Upper lobe of left lung (tissue), 4 donors: ENCODE measurements around the gene ATP6AP2.
A peak's percentile ranks its signal among the peaks of the same experiment; 100 is the strongest.

Source experiments
- EP300 ChIP-seq, 4 donors: sonication (generic); formaldehyde crosslinking; IDR thresholded peaks; one replicate each; pipeline ENCODE4 v1.5.1; 2017; ENCODE audit warnings: antibody characterized with exemption in 4 of 4, control low read depth in 2 of 4
- POLR2A ChIP-seq, 4 donors: fragments of 450-650 bp; IDR thresholded peaks; one replicate each; pipeline ENCODE4 v1.5.1; 2016 to 2017; ENCODE audit warnings: antibody characterized with exemption in 4 of 4, mild to moderate bottlenecking in 2 of 4
- POLR2AphosphoS5 ChIP-seq, 2 donors: sonication (generic); formaldehyde crosslinking; IDR thresholded peaks; one replicate each; pipeline ENCODE4 v1.5.1; 2017; ENCODE audit warnings: antibody characterized with exemption in 2 of 2
- TF ChIP-seq, protein P1 (sequence below), 6 experiments: fragments of 450-650 bp in 4 of 6; fragments of 200-600 bp in 2 of 6; sonication (generic) in 2 of 6; IDR thresholded peaks; one replicate each; pipeline ENCODE4 v1.5.1; 2016 to 2019; ENCODE audit warnings: antibody characterized with exemption in 6 of 6

DNA sequence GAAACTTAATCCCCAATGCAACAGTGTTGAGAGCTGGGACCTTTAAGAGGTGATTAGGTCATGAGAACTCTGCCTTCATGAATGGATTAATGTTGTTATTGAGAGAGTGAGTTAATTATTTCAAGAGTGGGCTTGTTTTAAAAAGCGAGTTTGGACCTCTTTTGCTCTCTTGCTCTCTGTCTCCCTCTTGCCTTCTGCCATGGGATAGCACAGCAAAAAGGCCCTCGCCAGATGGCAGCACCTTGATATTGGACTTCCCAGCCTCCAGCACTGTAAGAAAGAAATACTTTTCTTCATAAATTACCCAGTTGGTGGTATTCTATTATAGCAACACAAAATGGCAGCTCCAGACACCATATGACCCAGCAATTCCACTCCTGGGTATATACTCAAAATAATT is 7.0 kb upstream of the ATP6AP2 start:
- TF ChIP-seq, protein P1, sequence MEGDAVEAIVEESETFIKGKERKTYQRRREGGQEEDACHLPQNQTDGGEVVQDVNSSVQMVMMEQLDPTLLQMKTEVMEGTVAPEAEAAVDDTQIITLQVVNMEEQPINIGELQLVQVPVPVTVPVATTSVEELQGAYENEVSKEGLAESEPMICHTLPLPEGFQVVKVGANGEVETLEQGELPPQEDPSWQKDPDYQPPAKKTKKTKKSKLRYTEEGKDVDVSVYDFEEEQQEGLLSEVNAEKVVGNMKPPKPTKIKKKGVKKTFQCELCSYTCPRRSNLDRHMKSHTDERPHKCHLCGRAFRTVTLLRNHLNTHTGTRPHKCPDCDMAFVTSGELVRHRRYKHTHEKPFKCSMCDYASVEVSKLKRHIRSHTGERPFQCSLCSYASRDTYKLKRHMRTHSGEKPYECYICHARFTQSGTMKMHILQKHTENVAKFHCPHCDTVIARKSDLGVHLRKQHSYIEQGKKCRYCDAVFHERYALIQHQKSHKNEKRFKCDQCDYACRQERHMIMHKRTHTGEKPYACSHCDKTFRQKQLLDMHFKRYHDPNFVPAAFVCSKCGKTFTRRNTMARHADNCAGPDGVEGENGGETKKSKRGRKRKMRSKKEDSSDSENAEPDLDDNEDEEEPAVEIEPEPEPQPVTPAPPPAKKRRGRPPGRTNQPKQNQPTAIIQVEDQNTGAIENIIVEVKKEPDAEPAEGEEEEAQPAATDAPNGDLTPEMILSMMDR (IDR thresholded peaks at IDR 0.05) = peak in 3 of 6 experiments; percentile 21 to 28 (median 28)
- no peak for TF ChIP-seq POLR2A (IDR thresholded peaks at IDR 0.05)
- TF ChIP-seq POLR2AphosphoS5 (IDR thresholded peaks at IDR 0.05) = no peak
- no peak for TF ChIP-seq EP300 (IDR thresholded peaks at IDR 0.05)
